K562 (cell line): ENCODE results near the gene RBSN. TPM values are rescaled to one million over a fixed set of nuclear protein-coding genes. Genes with fewer than 3 reads are reported as not detected.

Experiments used
- BHLHE40 ChIP-seq: IDR thresholded peaks from 2 replicates; pipeline ENCODE4 v1.6.1; 2011; ENCODE audit warnings: low read length, improper control_type of control experiment
- EGR1 ChIP-seq: fragments of 450-650 bp; conservative IDR thresholded peaks from 2 replicates; pipeline ENCODE4 v1.6.1; 2017; ENCODE audit warnings: mild to moderate bottlenecking
- HDAC1 ChIP-seq, 2 experiments: fragments of 450-650 bp; IDR thresholded peaks; 2 replicates each; pipeline ENCODE4 v1.6.1; 2016 to 2017; ENCODE audit warnings: inconsistent platforms in 1 of 2, mild to moderate bottlenecking in 1 of 2, moderate library complexity in 1 of 2
- HDAC2 ChIP-seq: fragments of 450-650 bp; IDR thresholded peaks from 2 replicates; pipeline ENCODE4 v1.6.1; 2016; ENCODE audit warnings: mild to moderate bottlenecking
- MAFG ChIP-seq: fragments of 450-650 bp; conservative IDR thresholded peaks from 2 replicates; pipeline ENCODE4 v1.6.1; 2016; ENCODE audit warnings: missing genetic modification characterization, missing compliant biosample characterization
- MXI1 ChIP-seq: IDR thresholded peaks from 2 replicates; pipeline ENCODE4 v1.6.1; 2011; ENCODE audit warnings: low read depth, mild to moderate bottlenecking, improper control_type of control experiment, low read length
- NR2C2 ChIP-seq, 2 experiments: fragments of 200-800 bp in 1 of 2; sonication (Bioruptor generic) in 1 of 2; sonication (generic) in 1 of 2; formaldehyde crosslinking in 1 of 2; IDR thresholded peaks; 2 replicates each; pipeline versions ENCODE4 v1.6.1 to v1.8.0; 2016 to 2022; ENCODE audit warnings: mild to moderate bottlenecking in 1 of 2, missing compliant biosample characterization in 1 of 2, missing genetic modification characterization in 1 of 2, missing genetic modification reagents in 1 of 2
- OTX1 ChIP-seq: fragments of 450-650 bp; formaldehyde crosslinking; IDR thresholded peaks from 2 replicates; pipeline ENCODE4 v1.4.0; 2022; ENCODE audit warnings: mild to moderate bottlenecking
- POLR2G ChIP-seq: fragments of 200-400 bp; formaldehyde crosslinking; IDR thresholded peaks from 2 replicates; pipeline ENCODE4 v1.6.1; 2017; ENCODE audit warnings: low read depth, mild to moderate bottlenecking, antibody characterized with exemption, low read length, moderate library complexity
- SIX5 ChIP-seq, 2 experiments: IDR thresholded peaks; 2 replicates each; pipeline ENCODE4 v1.6.1; 2011; ENCODE audit warnings: low read length in 2 of 2, borderline replicate concordance in 1 of 2, low read depth in 1 of 2, mild to moderate bottlenecking in 1 of 2, moderate library complexity in 1 of 2; ENCODE audit not compliant: insufficient read depth in 1 of 2
- SMARCE1 ChIP-seq: fragments of 450-650 bp; IDR thresholded peaks from 2 replicates; pipeline ENCODE4 v1.7.1; 2016; ENCODE audit warnings: mild to moderate bottlenecking
- TAL1 ChIP-seq: fragments of 450-650 bp; IDR thresholded peaks from 2 replicates; pipeline ENCODE4 v1.6.1; 2016; ENCODE audit warnings: mild to moderate bottlenecking
- TEAD4 ChIP-seq, 2 experiments: sonication (generic) in 1 of 2; formaldehyde crosslinking in 1 of 2; IDR thresholded peaks; 2 replicates each; pipeline versions ENCODE4 v1.6.1 to v1.8.0; 2012 to 2022; ENCODE audit warnings: borderline replicate concordance in 1 of 2, inconsistent platforms in 1 of 2, low read length in 1 of 2, mild to moderate bottlenecking in 1 of 2, missing genetic modification reagents in 1 of 2
- TRIM24 ChIP-seq, 2 experiments: fragments of 450-650 bp; IDR thresholded peaks; 2 replicates each; pipeline ENCODE4 v1.6.1; 2016
- ZNF217 ChIP-seq: sonication (generic); formaldehyde crosslinking; IDR thresholded peaks from 2 replicates; pipeline ENCODE4 v1.8.0; 2022; ENCODE audit warnings: mild to moderate bottlenecking, missing genetic modification reagents
- ZNF695 ChIP-seq: fragments of 450-650 bp; formaldehyde crosslinking; IDR thresholded peaks from 2 replicates; pipeline ENCODE4 v1.4.0; 2020; ENCODE audit warnings: mild to moderate bottlenecking, moderate library complexity
- polyA plus RNA-seq, 8 experiments: library from polyadenylated mRNA; depleted of rRNA in 4 of 8; stranded (reverse) in 5 of 8; unstranded in 3 of 8; fragments of >200 nt; fragmentation: Nextera tagmentation in 2 of 8; fragmentation: Illumina TruSeq in 1 of 8; extraction: Ambion mirVana in 2 of 8; extraction: Trizol in 1 of 8; gene quantifications; 2 replicates each; pipeline versions ENCODE4 v1.2.1 to v1.2.3, GENCODE V29; 2011 to 2014; ENCODE audit warnings: inconsistent platforms in 1 of 8, missing spikeins in 1 of 8
- total RNA-seq, 7 experiments: library from RNA; depleted of rRNA in 6 of 7; stranded (reverse); fragments of >200 nt in 6 of 7; fragmentation: Illumina TruSeq in 2 of 7; extraction: Trizol in 2 of 7; gene quantifications; 2 replicates each; pipeline versions ENCODE4 v1.2.1 to v1.2.3, GENCODE V29; 2011 to 2021; ENCODE audit warnings: low replicate concordance in 1 of 7
- TF ChIP-seq, protein P1 (sequence below), 3 experiments: IDR thresholded peaks in 2 of 3; conservative IDR thresholded peaks in 1 of 3; 2 replicates each; pipeline ENCODE4 v1.5.1; 2011 to 2012; ENCODE audit warnings: low read length in 3 of 3, mild to moderate bottlenecking in 3 of 3, control low read depth in 2 of 3, improper control_type of control experiment in 1 of 3, inconsistent platforms in 1 of 3, low read depth in 1 of 3, mixed read lengths in 1 of 3, moderate library complexity in 1 of 3; ENCODE audit not compliant: insufficient read depth in 2 of 3
- TF ChIP-seq, protein P2 (sequence below): fragments of 250-450 bp; sonication (Bioruptor Pico); IDR thresholded peaks from 2 replicates; pipeline ENCODE4 v1.5.0; 2021; ENCODE audit warnings: mild to moderate bottlenecking, moderate library complexity
- TF ChIP-seq, protein P3 (sequence below): fragments of 450-650 bp; formaldehyde crosslinking; conservative IDR thresholded peaks from 2 replicates; pipeline ENCODE4 v1.4.0; 2022; ENCODE audit warnings: mild to moderate bottlenecking, missing genetic modification characterization
- TF ChIP-seq, protein P4 (sequence below): fragments of 450-650 bp; IDR thresholded peaks from 2 replicates; pipeline ENCODE4 v1.6.1; 2016; ENCODE audit warnings: borderline replicate concordance

Gene RBSN
- total and polyA plus RNA-seq, 9 of the 15 experiments (the other 6 are each of a cell fraction or from before 2014, with no cell fraction given) = 2.9 to 19.6 (median 15.0) TPM

DNA sequence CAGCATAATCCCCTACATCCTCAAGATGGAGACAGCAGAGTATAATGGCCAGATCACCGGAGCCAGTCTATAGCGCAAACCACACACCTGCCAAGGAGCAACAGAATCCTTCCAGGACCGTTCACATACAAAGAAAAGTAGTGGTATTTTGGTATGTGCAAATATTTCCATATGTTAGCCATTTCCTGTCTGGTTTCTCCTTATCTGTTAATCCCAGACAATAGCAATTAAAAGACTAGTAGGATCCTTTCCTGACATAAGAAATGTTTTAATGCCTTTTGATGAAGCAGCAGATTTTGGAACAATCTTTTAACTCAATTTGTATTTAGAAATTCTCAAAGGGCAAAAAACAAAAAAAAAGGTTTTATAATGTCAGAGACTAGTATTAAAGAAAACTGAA, 56.0 kb downstream of the RBSN start (continued):
- TF ChIP-seq, protein P1, sequence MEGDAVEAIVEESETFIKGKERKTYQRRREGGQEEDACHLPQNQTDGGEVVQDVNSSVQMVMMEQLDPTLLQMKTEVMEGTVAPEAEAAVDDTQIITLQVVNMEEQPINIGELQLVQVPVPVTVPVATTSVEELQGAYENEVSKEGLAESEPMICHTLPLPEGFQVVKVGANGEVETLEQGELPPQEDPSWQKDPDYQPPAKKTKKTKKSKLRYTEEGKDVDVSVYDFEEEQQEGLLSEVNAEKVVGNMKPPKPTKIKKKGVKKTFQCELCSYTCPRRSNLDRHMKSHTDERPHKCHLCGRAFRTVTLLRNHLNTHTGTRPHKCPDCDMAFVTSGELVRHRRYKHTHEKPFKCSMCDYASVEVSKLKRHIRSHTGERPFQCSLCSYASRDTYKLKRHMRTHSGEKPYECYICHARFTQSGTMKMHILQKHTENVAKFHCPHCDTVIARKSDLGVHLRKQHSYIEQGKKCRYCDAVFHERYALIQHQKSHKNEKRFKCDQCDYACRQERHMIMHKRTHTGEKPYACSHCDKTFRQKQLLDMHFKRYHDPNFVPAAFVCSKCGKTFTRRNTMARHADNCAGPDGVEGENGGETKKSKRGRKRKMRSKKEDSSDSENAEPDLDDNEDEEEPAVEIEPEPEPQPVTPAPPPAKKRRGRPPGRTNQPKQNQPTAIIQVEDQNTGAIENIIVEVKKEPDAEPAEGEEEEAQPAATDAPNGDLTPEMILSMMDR (IDR thresholded peaks at IDR 0.05 in 2 of 3, conservative IDR thresholded peaks at IDR 0.05 in 1 of 3; ENCODE audit: insufficient read depth in 2 of 3, low read depth in 1 of 3, low read length in 3 of 3) = no peak
- 0 out of 2 replicates have a peak, but pooled peaks have one; percentile 20 for TF ChIP-seq SMARCE1
- TF ChIP-seq, protein P2, sequence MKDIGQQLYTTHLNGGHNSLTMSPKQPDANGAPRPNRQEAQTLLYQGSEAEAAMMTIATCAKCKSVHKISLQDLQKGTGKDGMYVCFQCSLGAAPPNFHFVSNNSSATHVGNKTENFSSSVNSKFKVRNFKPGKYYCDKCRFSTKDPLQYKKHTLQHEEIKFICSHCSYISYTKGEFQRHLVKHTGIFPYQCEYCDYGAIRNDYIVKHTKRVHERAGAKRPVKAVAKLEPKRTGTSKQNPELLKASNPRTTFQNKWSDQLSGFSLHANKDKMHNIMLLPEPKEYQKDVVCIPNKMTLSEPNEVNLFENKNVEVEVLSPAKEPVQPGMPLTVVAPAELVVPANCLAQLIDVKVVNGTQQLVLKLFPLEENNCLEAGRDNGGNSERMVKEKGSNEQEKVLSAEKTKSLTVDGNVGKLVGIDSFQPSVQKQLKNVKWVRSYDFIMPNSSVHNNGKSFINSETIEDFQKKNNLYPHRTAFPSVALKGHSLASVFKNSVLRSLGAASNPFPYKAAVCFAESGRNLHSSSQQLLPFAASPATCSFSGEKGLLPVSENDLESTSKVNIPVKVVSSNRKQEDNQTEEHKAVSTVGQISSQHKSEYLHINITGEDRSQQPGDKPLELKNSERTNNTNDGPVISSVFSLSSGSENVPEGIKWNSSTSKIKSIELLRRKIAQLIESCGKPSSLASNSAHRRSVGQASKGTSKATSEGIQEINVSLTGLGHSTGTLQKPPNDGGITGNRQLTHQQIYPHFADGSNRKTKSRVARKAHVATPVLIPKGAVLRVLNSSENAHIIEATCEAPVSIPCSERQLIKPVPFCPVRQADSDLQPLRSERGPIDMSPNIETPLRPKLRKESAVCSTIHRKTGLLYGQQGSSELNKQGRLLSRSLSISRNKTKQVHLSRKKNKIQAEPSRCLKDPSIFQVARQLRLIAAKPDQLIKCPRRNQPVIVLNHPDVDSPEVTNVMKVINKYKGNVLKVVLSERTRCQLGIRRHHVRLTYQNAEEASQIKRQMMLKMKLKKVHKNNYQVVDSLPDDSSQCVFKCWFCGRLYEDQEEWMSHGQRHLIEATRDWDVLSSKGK (CRISPR knock-in tag) = no peak
- no peak for TF ChIP-seq NR2C2 (CRISPR knock-in tag; IDR thresholded peaks at IDR 0.05)
- TF ChIP-seq NR2C2 (tag; IDR thresholded peaks at IDR 0.05) = no peak
- no peak for TF ChIP-seq SIX5 (IDR thresholded peaks at IDR 0.05; ENCODE audit: borderline replicate concordance in 1 of 2, insufficient read depth in 1 of 2, low read depth in 1 of 2, low read length in 2 of 2)
- TF ChIP-seq TEAD4 (IDR thresholded peaks at IDR 0.05; ENCODE audit: low read length) = peak; percentile 87
- TF ChIP-seq TEAD4 (CRISPR knock-in tag; IDR thresholded peaks at IDR 0.05; ENCODE audit: borderline replicate concordance) = no peak
- TF ChIP-seq MAFG (tag) = peak; percentile 68
- TF ChIP-seq BHLHE40 = no peak
- no peak for TF ChIP-seq OTX1
- no peak for TF ChIP-seq HDAC1 (IDR thresholded peaks at IDR 0.05)
- TF ChIP-seq, protein P3, sequence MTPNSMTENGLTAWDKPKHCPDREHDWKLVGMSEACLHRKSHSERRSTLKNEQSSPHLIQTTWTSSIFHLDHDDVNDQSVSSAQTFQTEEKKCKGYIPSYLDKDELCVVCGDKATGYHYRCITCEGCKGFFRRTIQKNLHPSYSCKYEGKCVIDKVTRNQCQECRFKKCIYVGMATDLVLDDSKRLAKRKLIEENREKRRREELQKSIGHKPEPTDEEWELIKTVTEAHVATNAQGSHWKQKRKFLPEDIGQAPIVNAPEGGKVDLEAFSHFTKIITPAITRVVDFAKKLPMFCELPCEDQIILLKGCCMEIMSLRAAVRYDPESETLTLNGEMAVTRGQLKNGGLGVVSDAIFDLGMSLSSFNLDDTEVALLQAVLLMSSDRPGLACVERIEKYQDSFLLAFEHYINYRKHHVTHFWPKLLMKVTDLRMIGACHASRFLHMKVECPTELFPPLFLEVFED (CRISPR knock-in tag) = no peak
- TF ChIP-seq MXI1 = no peak
- TF ChIP-seq TAL1 = peak; percentile 55; the same call in 1 of the 2 replicates
- TF ChIP-seq TRIM24 (IDR thresholded peaks at IDR 0.05) = no peak
- TF ChIP-seq ZNF695 (CRISPR knock-in tag) = no peak
- TF ChIP-seq POLR2G = no peak
- TF ChIP-seq, protein P4, sequence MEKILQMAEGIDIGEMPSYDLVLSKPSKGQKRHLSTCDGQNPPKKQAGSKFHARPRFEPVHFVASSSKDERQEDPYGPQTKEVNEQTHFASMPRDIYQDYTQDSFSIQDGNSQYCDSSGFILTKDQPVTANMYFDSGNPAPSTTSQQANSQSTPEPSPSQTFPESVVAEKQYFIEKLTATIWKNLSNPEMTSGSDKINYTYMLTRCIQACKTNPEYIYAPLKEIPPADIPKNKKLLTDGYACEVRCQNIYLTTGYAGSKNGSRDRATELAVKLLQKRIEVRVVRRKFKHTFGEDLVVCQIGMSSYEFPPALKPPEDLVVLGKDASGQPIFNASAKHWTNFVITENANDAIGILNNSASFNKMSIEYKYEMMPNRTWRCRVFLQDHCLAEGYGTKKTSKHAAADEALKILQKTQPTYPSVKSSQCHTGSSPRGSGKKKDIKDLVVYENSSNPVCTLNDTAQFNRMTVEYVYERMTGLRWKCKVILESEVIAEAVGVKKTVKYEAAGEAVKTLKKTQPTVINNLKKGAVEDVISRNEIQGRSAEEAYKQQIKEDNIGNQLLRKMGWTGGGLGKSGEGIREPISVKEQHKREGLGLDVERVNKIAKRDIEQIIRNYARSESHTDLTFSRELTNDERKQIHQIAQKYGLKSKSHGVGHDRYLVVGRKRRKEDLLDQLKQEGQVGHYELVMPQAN = no peak
- no peak for TF ChIP-seq ZNF217
- no peak for TF ChIP-seq HDAC2
- TF ChIP-seq EGR1 = no peak
